ENCODE data around the gene POU5F1. TPM values are rescaled to one million over a fixed set of nuclear protein-coding genes. Genes with fewer than 3 reads are reported as not detected.

POU5F1 gene
- total and polyA plus RNA-seq, 3 donors from 2014 or later: 1.3 to 4.2 (median 3.0) TPM

DNA sequence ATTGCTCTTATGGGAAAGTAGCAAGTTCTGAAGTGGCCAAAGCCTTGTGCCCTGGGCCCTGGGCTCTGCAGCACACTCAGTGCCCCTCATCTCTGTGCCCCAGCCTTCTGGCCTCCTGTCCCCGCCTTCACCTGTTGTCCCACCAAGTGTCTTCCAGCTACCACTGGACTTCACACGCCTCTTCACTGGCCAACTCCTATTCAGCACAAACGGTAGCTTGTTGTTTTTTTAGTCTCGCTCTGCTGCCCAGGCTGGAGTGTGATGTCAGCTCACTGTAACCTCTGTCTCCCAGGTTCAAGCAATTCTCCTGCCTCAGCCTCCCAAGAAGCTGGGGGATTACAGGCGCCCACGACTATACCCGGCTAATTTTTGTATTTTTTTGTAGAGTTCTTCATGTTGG is 17.7 kb downstream of the POU5F1 start:
- no peak overlapping the region for H3K4me3 ChIP-seq
- 86 to 94% methylated on average over 7 of the region's 7 CpGs for WGBS, 2 donors
- TF ChIP-seq POLR2A (IDR thresholded peaks at IDR 0.05) (no peak), CTCF (IDR thresholded peaks at IDR 0.05) (no peak)
- H3K27me3 ChIP-seq: no peaks in the 10 kb centered on the region
- DNase-seq: no peak
- H3K27ac ChIP-seq: no peak overlapping the region
- no peaks in the 10 kb centered on the region for H3K36me3 ChIP-seq (ENCODE audit: low read depth, missing control alignments)
- no peaks in the 10 kb centered on the region for H3K9me3 ChIP-seq
- intact Hi-C loops (cut with DNase I; ENCODE audit: low total_unique reads): no loop called here
- peaks cover 7% of the 10 kb centered on the region for H3K4me1 ChIP-seq

GRCh38 chr6:31149827-31150447 is 20.5 kb downstream of the POU5F1 start:
- Histone ChIP-seq H3K27ac (no peak overlapping the region), H3K9me3 (no peaks in the 10 kb centered on the region), H3K4me1 (no peaks in the 10 kb centered on the region), H3K36me3 (ENCODE audit: low read depth, missing control alignments) (no peaks in the 10 kb centered on the region), H3K4me3 (no peak overlapping the region), H3K27me3 (no peaks in the 10 kb centered on the region)
- intact Hi-C loops (cut with DNase I; ENCODE audit: low total_unique reads): loop anchor here (10.0 kb wide), 1 partner anchor 215 kb away; no protein-coding TSS in a partner anchor
- DNase-seq: no peak
- TF ChIP-seq CTCF (IDR thresholded peaks at IDR 0.05) (no peak), POLR2A (IDR thresholded peaks at IDR 0.05) (no peak)
- 91 to 93% methylated on average over 6 of the region's 6 CpGs for WGBS, 2 donors

GRCh38 chr6:31145386-31145785 is 25.1 kb downstream of the POU5F1 start:
- no peak for TF ChIP-seq POLR2A (IDR thresholded peaks at IDR 0.05)
- H3K27me3 ChIP-seq: no peaks in the 10 kb centered on the region
- 93 to 95% methylated on average over 10 of the region's 10 CpGs for WGBS, 2 donors
- DNase-seq: no peak
- intact Hi-C loops (cut with DNase I; ENCODE audit: low total_unique reads): loop anchor here (10.0 kb wide), 1 partner anchor 219 kb away; no protein-coding TSS in a partner anchor
- H3K36me3 ChIP-seq (ENCODE audit: low read depth, missing control alignments): no peaks in the 10 kb centered on the region
- no peak overlapping the region for H3K27ac ChIP-seq
- H3K4me3 ChIP-seq: no peak overlapping the region
- no peaks in the 10 kb centered on the region for H3K4me1 ChIP-seq
- no peaks in the 10 kb centered on the region for H3K9me3 ChIP-seq

DNA sequence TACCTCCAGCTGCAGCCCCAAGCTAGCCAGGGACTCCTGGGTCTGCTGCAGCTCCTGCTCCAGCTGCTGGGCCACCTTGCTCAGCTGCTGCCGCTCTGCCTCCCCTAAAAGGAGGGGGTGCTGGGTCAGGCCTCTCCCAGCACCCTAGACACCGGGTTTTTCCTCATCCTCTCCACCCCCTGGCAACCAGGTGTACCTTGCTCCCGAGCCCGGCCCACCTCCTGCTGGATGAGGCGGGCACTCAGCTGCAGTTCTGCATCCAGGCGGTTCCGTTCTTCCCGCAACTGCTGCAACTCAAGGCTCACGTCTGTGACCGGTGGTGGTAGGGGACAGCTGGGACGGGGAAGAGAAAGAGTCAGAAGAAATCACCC is 25.5 kb downstream of the POU5F1 start:
- no peak for DNase-seq
- Histone ChIP-seq H3K4me1 (no peaks in the 10 kb centered on the region), H3K27ac (no peak overlapping the region), H3K27me3 (no peaks in the 10 kb centered on the region), H3K9me3 (no peaks in the 10 kb centered on the region), H3K36me3 (ENCODE audit: low read depth, missing control alignments) (no peaks in the 10 kb centered on the region), H3K4me3 (no peak overlapping the region)
- intact Hi-C loops (cut with DNase I; ENCODE audit: low total_unique reads): loop anchor here (10.0 kb wide), 1 partner anchor 220 kb away; no protein-coding TSS in a partner anchor
- TF ChIP-seq POLR2A (IDR thresholded peaks at IDR 0.05): no peak
- TF ChIP-seq CTCF (IDR thresholded peaks at IDR 0.05): no peak
- WGBS, 2 donors: 76 to 87% methylated on average over 11 of the region's 11 CpGs

DNA sequence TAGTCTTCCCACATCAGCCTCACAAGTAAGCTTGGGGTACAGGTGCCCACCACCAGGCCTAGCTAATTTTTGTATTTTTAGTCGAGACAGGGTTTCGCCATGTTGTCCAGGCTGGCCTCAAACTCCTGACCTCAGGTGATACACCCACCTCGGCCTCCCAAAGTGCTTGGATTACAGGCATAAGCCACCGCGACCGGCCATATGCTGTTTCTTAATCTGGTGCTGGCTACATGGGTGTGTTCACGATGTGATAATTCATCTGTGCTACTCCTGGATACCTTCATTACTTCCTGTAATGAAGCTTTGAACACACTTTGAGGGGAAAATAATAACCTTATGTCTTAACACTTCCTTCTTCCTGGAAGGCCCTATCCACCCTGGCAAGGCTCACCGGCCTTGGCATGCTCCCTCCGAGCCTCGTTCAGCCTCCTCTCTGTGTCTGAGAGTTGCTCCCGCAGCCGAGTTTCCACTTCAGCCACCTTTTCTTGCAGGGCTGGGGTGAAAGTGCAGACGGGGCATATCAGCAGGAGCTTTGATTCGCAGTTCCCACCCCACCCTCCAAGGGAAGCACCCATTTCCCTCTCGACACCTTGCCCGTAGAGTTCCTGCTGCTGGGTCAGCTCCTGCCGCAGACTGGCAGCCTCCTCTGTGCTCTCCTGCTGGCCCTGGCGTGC is 26.0 kb downstream of the POU5F1 start:
- Histone ChIP-seq H3K4me3 (no peak overlapping the region), H3K36me3 (ENCODE audit: low read depth, missing control alignments) (no peaks in the 10 kb centered on the region), H3K27ac (no peak overlapping the region), H3K4me1 (no peaks in the 10 kb centered on the region), H3K9me3 (no peaks in the 10 kb centered on the region), H3K27me3 (no peaks in the 10 kb centered on the region)
- DNase-seq: no peak
- 84 to 87% methylated on average over 14 to 18 of the region's 18 CpGs for WGBS, 2 donors
- TF ChIP-seq POLR2A (IDR thresholded peaks at IDR 0.05): no peak
- no peak for TF ChIP-seq CTCF (IDR thresholded peaks at IDR 0.05)
- intact Hi-C loops (cut with DNase I; ENCODE audit: low total_unique reads): loop anchor here (10.0 kb wide), 1 partner anchor 220 kb away; no protein-coding TSS in a partner anchor
